GF-D8 (cell line): ENCODE data around the gene ACSF2.

Source experiments
- DNase-seq: peaks from one replicate; lab custom pipeline; 2025; lab: John Stamatoyannopoulos, UW

ACSF2 gene

DNA sequence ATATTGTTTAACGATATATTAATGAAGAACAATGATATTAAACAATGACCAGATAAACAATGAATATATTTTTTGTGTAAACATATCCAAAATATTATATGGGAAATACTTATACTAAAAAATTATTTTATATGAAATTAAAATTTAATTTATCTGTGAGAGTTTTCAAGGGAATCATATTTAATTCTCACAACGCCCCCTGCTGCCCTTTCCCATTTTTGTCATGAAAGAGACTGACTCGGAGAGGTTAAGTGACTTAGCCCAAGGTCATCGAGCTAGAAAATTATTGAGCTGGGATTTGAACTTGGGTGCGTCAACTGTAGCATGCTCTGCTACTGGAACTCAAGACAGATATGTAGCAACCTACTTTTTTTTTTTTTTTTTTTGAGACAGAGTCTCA lies 75.0 kb downstream of the ACSF2 start:
- no peak for DNase-seq

DNA sequence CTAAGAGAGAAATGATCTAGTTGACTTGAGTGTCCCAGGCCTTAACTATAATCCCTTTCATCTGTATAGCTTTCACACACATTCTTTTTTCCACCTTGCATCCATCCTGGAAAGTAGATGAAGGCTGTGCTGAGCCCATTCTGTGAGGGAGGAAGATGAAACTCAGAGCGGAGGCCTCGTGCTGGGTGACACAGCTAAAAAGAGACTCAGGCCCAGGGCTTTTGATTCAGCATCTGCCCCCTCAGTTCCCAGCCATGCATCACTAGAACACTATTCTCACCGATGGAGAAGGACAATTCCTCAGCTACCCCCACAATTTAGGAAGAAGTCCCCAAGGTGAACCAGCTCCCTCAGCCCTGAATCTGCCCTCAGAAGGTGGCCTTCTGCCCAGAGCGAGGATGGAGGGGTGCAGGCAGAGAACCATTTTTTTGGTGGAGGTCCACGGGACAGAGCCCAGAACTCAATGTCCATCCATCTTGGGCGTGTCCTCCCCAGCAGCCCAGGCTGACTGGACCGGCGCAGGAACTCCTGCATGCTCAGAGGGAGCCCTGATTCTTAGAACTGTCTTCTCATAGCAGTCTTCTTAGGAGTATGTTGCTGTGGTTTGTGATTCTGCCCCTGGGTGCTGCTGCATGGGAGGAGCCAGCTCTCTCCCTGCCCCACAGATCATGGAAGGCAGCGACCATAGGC lies 76.4 kb downstream of the ACSF2 start:
- DNase-seq: no peak

DNA sequence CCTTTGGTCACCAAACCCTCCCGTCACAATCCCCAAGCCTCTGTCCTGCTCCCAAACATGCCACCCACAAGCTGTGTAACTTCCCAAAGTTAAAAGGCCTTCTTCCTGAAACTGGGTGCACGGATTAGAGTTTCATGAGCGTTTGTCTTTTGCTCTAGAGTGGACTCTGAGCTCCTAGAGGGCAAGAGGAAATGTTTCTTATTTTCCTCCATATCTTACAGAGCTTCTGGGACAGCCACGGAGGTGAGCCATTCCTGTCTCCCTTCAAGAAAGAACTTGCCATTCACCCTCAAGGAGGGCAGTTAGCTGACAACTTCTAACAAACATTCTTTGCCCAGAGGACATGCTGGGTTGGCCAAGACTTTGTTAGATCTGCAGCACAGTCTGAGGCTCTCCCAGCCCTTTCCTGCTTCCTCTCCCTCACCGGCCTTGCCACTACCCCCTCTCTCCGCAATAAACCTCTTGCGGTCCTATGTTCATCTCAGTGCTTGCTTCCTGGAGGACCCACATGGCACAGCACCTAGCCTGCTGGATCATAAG lies 79.6 kb downstream of the ACSF2 start:
- DNase-seq: no peak

DNA sequence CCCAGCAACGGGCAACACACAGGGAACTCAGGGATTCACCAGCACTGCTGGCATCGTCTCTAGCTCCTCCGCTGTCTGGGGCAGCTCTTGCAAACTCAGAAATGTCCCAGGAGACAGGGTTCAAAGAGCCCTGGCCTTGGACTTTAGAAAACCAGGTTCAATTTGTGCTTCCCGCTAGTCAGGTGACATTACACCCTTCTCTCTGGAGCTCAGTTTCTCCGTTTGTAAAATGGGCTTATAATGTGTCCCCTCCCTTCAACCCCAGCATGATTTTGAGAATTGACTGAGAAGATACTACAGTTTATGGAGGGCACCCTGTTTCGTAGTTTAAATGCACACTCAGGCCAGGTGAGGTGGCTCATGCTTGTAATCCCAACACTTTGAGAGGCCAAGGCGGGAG lies 80.3 kb downstream of the ACSF2 start:
- DNase-seq: no peak

DNA sequence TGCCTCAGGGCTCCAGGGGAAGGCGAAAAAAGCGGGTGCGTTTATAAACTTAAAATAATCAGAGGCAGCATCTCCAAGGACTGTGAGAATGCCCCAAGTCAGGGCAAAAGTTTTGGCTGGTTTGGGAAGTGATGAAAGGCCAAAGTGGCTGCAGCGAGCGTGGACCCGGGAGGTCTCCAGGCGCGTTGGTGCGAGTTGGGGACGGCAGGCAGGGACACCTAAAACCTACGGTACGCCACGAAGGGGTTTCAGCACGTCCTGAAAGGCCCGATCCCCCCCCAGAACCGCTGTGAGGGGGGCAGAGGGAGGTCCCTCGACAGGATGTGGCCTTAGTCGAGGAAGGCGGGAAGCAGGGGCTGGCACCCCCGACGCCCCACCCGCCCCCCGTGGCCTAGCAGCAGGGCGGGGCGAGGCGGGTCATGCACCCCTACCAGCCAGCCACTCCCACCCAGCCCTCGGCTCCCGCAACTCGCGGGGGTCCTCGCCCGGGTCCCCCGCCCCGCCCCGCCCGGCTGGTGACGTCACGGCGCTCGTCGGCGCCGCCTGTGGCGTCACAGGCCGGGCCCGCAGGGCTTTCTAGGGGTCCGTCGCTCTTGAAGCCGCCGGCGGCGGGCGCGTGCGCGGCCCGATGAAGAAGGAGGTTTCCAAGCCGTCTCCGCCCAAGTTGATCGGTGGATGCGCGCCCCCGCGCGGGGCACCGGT lies 82.0 kb downstream of the ACSF2 start, which contains the start of gene MYCBPAP:
MYCBPAP (plus strand) TSS at position 569 of the 702 bp plus-strand sequence. CDS start 236 bp downstream, outside the sequence.
- peak; percentile 63 for DNase-seq

DNA sequence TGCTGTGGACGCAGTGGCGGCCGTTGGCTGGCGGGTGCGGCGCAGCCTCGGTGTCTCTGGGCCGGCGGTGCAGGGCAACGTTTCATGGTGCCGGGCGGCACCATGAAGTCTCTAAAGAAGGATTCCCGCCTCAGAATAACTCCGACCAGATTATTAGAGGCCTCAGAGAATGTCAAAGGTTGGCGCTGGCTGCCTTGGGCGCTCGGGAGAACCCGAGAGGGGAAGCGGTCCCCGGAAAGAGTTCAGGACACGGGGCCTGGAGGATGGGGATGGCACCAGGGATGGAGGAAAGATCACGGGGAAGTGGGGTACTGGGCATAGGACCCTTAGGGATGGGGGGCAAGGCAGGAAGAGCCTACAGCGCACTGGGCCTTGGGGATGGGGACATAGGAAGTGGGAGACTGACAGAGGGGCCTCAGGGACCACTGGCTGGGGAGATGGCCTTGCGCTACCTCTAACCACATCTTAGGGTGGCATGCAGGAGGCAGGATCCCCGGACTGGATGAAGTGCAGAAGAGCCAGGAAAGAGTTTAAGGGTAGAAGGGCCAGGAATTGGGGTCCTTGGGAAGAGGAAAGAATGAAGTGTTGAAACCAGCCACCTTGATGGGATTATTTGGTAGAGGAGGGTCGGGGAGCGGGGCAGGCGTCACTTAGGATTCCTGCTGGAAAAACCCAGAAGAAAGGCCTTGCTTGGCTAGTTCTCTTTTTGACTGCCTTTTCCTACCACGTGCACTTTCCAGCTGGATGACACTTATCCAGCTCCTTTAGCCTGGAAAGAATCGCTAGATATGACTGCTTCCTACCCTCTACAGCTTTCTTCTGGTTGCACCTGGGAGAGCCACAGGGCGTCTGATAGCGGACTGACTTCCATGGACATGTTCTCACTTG lies 82.8 kb downstream of the ACSF2 start:
- DNase-seq: no peak

DNA sequence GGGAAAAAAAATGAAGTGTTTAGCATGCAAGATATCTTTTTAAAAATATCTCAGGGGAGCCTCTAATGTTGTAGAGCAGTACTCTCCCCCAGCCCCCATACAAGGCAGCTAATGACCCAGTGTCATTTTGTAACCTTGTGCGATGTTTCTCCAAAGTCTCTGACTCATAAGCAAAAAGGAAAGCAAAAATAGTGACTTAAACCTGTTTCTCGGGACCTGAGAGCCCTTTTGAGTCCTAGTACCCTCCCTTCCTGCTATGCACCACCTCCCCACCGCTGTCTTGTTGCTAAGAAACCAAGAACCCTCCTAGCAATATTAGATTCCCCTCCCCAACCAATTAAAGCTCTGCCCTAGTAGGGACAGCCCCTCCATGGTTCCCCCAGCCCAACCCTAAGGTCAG lies 85.0 kb downstream of the ACSF2 start:
- no peak for DNase-seq

DNA sequence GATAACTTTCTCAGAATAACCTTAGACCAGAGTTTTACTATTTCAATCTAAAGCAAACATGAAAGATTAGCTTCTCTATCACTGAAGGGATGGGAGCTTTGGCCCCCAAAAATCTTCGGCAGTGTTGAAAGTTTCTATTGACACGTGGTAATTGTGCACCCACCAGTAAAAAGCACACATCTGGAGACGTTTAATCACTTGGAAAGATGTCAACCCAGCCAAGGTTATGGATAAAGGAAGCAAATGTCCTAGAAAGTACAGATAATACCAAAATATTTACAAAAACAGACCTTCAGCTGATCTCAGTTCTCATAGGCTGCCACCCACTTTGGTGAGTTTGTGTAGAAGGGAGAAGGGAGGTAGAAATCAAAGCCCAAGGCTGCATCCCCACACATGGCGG lies 87.5 kb downstream of the ACSF2 start:
- DNase-seq: no peak

DNA sequence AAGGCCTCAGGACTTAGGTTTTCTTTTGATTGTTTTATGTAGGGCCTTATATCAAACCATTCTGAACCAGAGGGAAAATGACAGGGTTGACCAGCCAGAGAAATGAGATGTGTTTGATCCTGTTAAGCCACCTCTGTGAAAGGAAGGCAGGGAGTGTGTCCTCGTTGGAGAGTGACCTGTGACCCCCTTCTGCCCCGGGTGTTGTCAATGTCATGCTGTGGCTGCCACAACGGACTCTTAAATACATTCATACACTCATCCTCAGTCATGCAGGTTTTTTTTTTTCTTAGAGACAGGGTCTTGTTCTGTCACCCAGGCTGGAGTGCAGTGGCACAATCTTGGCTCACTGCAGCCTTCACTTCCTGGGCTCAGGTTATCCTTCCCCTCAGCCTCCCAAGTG lies 88.4 kb downstream of the ACSF2 start:
- no peak for DNase-seq

DNA sequence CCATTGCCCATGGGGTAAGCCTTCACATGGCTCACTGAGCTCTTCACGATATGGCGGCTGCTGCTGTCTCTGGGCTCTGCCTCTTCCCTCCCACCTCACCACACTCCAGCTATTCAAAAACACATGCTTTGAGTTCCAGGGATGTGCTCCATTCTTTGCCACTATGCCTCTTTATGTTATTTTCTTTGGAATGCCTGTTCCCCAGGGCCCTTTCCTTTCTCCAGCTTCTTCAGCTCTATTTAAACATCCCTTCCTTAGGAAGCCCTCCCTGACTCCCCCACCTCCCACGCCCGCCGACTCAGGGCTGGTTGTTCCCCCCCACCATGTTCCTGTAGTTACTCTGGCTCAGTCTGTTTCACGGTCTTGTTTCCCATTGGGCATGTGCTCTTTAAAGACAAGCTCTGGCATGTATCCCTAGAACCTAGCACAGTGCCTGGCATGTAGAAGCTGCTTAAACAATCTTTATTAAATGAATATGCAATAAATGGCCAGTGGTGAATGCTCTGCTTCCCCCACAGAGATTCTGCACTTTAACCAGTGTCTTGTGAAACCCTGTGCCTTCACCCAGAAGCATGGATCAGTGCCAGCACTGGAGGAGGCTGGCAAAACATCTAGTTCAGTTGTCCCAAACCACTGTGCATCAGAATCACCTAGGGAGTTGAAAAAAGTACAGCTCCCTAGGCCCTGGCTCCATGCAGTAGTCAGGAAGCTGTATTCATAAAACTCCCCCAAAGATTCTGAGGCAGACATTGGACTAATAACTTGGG lies 89.1 kb downstream of the ACSF2 start:
- no peak for DNase-seq

DNA sequence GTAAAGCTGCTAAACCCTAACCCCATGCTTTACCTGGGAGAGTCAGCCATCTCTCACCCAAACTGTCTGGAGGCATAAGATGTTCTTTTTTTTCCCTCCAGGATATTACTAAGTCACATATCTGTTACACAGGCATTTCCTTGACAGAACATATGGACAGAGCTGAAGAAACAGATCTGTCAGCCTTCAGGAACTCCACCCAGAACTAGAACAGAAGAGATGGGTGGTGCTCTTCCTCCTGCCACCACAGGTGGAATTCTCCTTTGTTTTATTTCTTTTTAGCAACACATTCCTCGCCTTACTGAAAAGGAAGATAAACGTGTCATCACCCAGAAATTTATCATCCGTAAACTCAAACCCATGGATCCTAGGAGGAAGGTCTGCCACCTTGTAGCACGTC lies 91.0 kb downstream of the ACSF2 start:
- no peak for DNase-seq

DNA sequence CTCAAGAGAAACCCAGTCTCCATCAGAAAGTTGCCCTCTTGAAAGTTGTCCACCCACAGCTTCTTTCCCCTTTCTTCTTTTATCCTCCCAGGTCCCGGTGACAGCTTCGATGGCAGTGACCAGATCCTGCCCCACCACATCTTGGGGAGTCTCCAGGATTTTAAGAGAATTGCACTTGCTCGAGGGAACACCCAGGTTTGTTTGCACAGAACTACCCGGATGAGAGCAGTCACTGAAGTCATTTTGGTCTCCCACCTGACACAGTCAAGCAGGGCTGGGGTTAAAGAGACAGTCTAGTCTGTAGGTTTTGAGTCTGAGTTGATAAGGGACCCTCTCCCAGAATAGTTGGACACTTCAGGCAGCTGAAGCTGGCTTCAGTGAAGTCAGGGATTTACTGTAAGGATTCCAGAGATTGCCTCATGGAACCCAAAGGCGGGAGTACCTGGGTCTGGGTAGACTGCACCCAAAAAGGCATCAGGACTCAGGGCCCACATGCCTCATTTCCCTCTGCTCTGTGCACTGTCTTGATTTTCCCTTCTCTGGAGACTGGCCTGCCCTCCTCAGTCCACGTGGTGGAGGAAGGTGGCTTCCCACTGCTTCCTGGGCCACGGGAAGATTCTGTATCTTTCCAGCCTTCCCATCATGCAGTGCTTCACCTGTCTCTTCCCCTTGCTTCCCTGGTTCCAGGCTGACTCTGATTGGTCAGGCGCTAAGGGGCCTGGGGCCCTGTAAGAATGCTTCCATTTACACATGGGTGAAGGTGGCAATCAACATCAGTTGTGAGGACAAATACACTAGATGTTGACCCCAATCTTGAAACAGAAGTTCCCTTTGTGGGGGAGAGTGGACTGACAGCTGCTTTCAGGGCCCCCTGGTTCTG lies 91.7 kb downstream of the ACSF2 start:
- no peak for DNase-seq

DNA sequence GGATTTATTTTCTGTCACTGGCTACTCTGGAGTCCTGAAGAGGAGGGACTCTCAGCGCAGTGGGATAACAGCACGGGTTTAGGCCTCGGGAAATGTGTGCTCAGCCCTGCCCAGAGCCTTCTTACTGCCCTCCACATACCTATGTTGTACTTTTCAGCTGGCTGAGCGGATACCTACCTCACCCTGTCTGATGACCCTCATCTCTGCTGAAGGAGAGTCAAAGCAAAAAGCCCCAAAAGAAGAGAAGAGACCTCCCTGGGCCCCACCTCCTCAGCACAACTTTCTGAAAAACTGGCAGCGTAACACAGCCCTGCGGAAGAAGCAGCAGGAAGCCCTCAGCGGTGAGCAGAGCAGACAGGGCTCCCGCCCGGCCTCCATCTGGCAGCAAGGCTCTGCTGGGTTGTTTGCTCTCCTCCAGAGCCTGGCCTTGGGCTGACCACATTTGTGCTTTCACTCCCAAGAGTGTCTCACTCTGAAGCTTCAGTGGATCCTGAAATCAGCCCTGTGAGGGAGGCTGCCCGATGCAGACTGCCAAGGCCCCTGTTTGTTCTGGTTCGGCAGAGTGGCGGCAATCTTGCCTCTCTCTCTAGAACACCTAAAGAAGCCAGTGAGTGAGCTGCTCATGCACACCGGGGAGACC lies 92.5 kb downstream of the ACSF2 start:
- no peak for DNase-seq

DNA sequence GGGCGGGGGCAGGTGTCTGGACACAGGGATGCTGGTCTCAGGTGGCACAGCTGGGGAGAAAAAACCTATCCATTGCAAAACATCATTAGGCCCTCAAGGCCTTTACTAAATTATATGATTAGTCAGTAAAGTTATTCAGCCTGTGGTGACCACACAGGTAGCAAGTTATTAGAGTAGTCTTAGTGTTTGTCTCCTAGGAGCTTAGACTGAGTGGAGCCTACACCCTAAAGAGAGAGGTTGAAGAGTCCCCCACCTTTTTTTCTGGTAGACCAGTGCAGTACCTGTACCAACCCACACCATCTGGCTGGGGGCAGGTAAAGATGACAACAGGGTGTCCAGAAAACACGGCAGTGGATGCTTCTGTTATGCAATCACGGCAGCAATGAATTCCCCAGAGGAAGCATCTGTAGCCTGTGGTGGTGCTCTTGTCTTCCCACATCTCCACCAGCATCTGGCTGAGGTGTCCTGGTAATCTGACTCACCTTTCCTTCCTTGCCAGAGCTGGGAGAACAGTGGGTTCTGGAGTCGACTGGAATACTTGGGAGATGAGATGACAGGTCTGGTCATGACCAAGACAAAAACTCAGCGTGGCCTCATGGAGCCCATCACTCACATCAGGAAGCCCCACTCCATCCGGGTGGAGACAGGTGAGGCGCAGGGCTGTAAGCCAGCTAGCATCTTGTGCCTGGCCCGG lies 93.3 kb downstream of the ACSF2 start:
- no peak for DNase-seq

DNA sequence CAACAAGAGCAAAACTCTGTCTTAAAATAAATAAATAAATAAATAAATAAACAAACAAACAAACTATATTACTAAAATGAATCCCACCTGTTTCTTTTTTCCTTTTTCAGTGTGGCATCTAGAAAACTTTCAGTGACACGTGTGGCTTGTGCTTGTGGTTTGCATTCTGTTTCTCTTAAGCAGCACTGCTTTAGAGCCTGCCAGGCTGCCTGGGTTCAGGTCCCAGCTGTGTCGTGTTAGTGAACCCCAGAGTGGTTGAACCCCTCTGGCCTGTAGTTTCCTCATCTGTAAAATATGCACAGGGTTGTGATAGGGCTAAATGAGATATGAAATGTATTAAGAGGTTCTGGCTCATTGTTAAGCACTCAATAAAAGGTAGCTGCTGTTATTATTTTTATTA lies 94.5 kb downstream of the ACSF2 start:
- no peak for DNase-seq

DNA sequence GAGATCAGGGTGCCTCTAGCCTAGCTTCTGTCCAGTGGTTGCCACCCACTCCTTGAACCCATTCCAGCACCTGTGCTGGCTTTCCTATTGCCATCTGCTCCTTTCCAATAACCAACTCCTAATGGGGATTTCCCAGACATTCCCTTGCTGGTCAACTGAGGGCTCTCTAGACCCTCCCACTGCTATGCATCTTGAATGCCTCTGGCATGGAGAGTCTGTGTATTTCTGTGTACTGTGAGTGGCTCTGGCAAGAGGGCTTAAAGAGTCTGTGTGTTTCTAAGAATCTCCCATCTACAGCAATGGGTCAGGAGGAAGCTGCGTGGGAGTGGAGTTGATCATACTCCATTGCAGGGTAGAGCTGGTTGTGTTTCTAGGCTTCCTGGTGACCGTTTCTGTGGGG lies 95.5 kb downstream of the ACSF2 start:
- DNase-seq: no peak

DNA sequence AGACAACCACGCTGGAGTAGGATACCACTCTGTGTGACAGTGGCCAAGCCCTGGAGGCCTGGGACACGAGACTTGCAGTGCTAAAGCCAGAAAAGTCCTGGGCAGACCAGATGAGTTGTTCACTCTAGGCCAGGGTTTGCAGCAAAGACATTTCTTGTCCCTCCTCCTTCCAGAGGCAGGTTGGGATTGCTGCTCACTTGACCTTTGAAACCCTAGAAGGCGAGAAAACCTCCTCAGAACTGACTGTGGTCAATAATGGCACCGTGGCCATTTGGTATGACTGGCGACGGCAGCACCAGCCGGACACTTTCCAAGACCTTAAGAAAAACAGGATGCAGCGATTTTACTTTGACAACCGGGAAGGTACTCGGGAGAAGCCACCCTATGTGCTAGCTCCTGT lies 96.7 kb downstream of the ACSF2 start:
- DNase-seq: no peak

DNA sequence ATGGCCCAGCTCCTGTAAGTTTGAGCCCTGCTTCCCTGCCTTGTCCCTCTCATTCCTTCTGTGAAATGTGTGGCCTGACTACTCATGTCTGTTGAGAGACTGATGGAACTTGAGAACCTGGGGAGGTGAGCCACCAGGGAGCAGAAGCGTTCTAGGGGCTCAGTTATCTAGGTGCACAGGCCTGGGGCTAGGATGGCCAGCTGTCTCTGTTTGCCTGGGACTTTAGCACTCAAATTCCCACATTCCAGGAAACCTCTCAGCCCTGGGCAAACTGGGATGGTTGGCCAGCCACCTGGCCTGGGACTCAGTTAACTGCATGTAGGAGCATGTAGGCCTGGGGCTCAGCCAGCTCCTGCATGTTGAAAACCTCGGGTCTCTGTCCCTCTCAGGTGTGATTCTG lies 97.2 kb downstream of the ACSF2 start:
- no peak for DNase-seq
